Endodermal cell (in vitro differentiated cells): ENCODE results near the gene MAPK9. TPM values are rescaled to one million over a fixed set of nuclear protein-coding genes. Genes with fewer than 3 reads are reported as not detected.
A peak's percentile ranks its signal among the peaks of the same experiment; 100 is the strongest.

Source experiments
- DNase-seq: peaks from one replicate; pipeline ENCODE4 v3.0.0-alpha.2; 2017
- H3K27ac ChIP-seq: 2 replicates; pipeline ENCODE4 v1.5.1; 2013; ENCODE audit warnings: mild to moderate bottlenecking, low read depth, low read length, moderate library complexity
- H3K27me3 ChIP-seq: 2 replicates; pipeline ENCODE4 v1.6.1; 2013; ENCODE audit warnings: mild to moderate bottlenecking, low read length, moderate library complexity; ENCODE audit not compliant: insufficient read depth, control insufficient read depth, poor library complexity, severe bottlenecking
- H3K36me3 ChIP-seq: 2 replicates; pipeline ENCODE4 v1.7.0; 2013; ENCODE audit warnings: mild to moderate bottlenecking, low read length, moderate library complexity; ENCODE audit not compliant: control insufficient read depth, insufficient read depth
- H3K4me1 ChIP-seq: one replicate; pipeline ENCODE4 v1.7.0; 2013; ENCODE audit warnings: low read length; ENCODE audit not compliant: control insufficient read depth, insufficient read depth
- H3K4me3 ChIP-seq: 2 replicates; pipeline ENCODE4 v1.5.1; 2013; ENCODE audit warnings: mild to moderate bottlenecking, low read length, moderate library complexity
- H3K9ac ChIP-seq: 2 replicates; pipeline ENCODE4 v1.6.1; 2013; ENCODE audit warnings: mild to moderate bottlenecking, low read length, moderate library complexity; ENCODE audit not compliant: poor library complexity, severe bottlenecking; ENCODE audit errors: extremely low read depth
- H3K9me3 ChIP-seq: 2 replicates; pipeline ENCODE4 v1.6.1; 2013; ENCODE audit warnings: mild to moderate bottlenecking, low read length, moderate library complexity; ENCODE audit not compliant: control insufficient read depth
- H3K27ac Mint-ChIP-seq: 2 replicates; pipeline ENCODE4 v1.8.0; 2020; ENCODE audit warnings: mixed read lengths
- H3K27me3 Mint-ChIP-seq: 2 replicates; pipeline ENCODE4 v1.8.0; 2021; ENCODE audit warnings: mild to moderate bottlenecking, mixed read lengths; ENCODE audit not compliant: insufficient read depth
- H3K36me3 Mint-ChIP-seq: 2 replicates; pipeline ENCODE4 v1.8.0; 2020; ENCODE audit warnings: low read depth, mixed read lengths
- H3K4me1 Mint-ChIP-seq: 2 replicates; pipeline ENCODE4 v1.8.0; 2020; ENCODE audit warnings: mixed read lengths
- H3K4me3 Mint-ChIP-seq: 2 replicates; pipeline ENCODE4 v1.8.0; 2020; ENCODE audit warnings: mild to moderate bottlenecking, moderate library complexity, mixed read lengths
- H3K9me3 Mint-ChIP-seq: 2 replicates; pipeline ENCODE4 v1.8.0; 2020; ENCODE audit warnings: mild to moderate bottlenecking, mixed read lengths
- CTCF ChIP-seq: fragments of 200-600 bp; sonication (generic); conservative IDR thresholded peaks from 2 replicates; pipeline ENCODE4 v1.5.0; 2021; ENCODE audit warnings: antibody characterized with exemption, mild to moderate bottlenecking
- WGBS, 2 experiments: methylation state at CpG; one replicate each; pipeline versions ENCODE4 v1.1.5 to v1.1.7; 2013; ENCODE audit warnings: missing lambda C conversion rate in 2 of 2, mixed read lengths in 1 of 2; ENCODE audit not compliant: insufficient coverage in 1 of 2, insufficient read length in 1 of 2; 5-methylcytosine and 5-hydroxymethylcytosine counted together
- total RNA-seq, 2 donors: library from RNA; stranded (reverse); fragmentation: NEBNext Ultra II Directional in 1 of 2; extraction: Animal tissue kit (Norgen Biotek cat#: 25700) in 1 of 2; gene quantifications; 2 replicates in 1 of 2; 3 replicates in 1 of 2; pipeline ENCODE4 v1.2.1, GENCODE V29; 2021

Gene MAPK9
- total RNA-seq, 2 donors from 2014 or later, result 45.6 to 51.8 TPM

GRCh38 chr5:180282281-180282680 lies 9.6 kb downstream of the MAPK9 start:
- Histone ChIP-seq H3K9ac (no peak overlapping the region), H3K27ac (no peak overlapping the region), H3K27me3 (no peaks in the 10 kb centered on the region), H3K4me1 (no peaks in the 10 kb centered on the region), H3K4me3 (no peak overlapping the region), H3K36me3 (peaks cover 59% of the 10 kb centered on the region), H3K9me3 (peaks cover 36% of the 10 kb centered on the region)
- Mint-ChIP-seq H3K36me3 (peaks cover 77% of the 10 kb centered on the region), H3K4me1 (peaks cover 40% of the 10 kb centered on the region), H3K27me3 (no peaks in the 10 kb centered on the region), H3K27ac (peak overlapping the region; percentile 53), H3K4me3 (no peak overlapping the region), H3K9me3 (peaks cover 11% of the 10 kb centered on the region)
- TF ChIP-seq CTCF, result no peak
- no peak for DNase-seq
- WGBS, 2 experiments, result 93 to 95% methylated on average over 8 to 9 of the region's 9 CpGs

GRCh38 chr5:180281706-180282105 lies 10.2 kb downstream of the MAPK9 start:
- DNase-seq, result no peak
- H3K9me3 ChIP-seq, result peaks cover 40% of the 10 kb centered on the region
- H3K4me1 ChIP-seq, result no peaks in the 10 kb centered on the region
- H3K4me3 ChIP-seq, result no peak overlapping the region
- Mint-ChIP-seq H3K4me3 (no peak overlapping the region), H3K9me3 (peaks cover 16% of the 10 kb centered on the region), H3K27ac (peak overlapping the region; percentile 48), H3K27me3 (no peaks in the 10 kb centered on the region), H3K36me3 (peaks cover 77% of the 10 kb centered on the region), H3K4me1 (peaks cover 40% of the 10 kb centered on the region)
- H3K9ac ChIP-seq, result no peak overlapping the region
- TF ChIP-seq CTCF, result no peak
- 93 to 100% methylated on average over 5 to 10 of the region's 10 CpGs for WGBS, 2 experiments
- H3K27ac ChIP-seq, result no peak overlapping the region
- H3K27me3 ChIP-seq, result no peaks in the 10 kb centered on the region
- peaks cover 58% of the 10 kb centered on the region for H3K36me3 ChIP-seq

GRCh38 chr5:180274695-180275094 lies 17.2 kb downstream of the MAPK9 start:
- no peak overlapping the region for H3K4me3 Mint-ChIP-seq
- Histone ChIP-seq H3K9me3 (peaks cover 94% of the 10 kb centered on the region), H3K27ac (no peak overlapping the region), H3K4me3 (no peak overlapping the region), H3K36me3 (peaks cover 77% of the 10 kb centered on the region), H3K9ac (no peak overlapping the region), H3K4me1 (no peaks in the 10 kb centered on the region), H3K27me3 (no peaks in the 10 kb centered on the region)
- WGBS, 2 experiments, result 100% methylated on average over 1 of the region's 1 CpG; no CpG with 5 or more reads in 1 of the 2 experiments
- H3K36me3 Mint-ChIP-seq, result peaks cover 78% of the 10 kb centered on the region
- no peaks in the 10 kb centered on the region for H3K4me1 Mint-ChIP-seq
- H3K27ac Mint-ChIP-seq, result no peak overlapping the region
- no peak for DNase-seq
- no peak for TF ChIP-seq CTCF
- no peaks in the 10 kb centered on the region for H3K27me3 Mint-ChIP-seq
- H3K9me3 Mint-ChIP-seq, result peaks cover 44% of the 10 kb centered on the region
